HepG2 (cell line): ENCODE measurements around the gene SEMA5B. TPM values are rescaled to one million over a fixed set of nuclear protein-coding genes. Genes with fewer than 3 reads are reported as not detected.
A peak's percentile ranks its signal among the peaks of the same experiment; 100 is the strongest.

Experiments used
- EP300 ChIP-seq, 3 experiments: sonication (generic) in 1 of 3; formaldehyde crosslinking in 1 of 3; IDR thresholded peaks; 2 replicates each; pipeline versions ENCODE4 v1.5.1 to v1.6.1; 2011 to 2020; ENCODE audit warnings: low read depth in 2 of 3, low read length in 2 of 3, borderline replicate concordance in 1 of 3, improper control_type of control experiment in 1 of 3, mild to moderate bottlenecking in 1 of 3, missing genetic modification reagents in 1 of 3, moderate library complexity in 1 of 3
- ETS1 ChIP-seq: sonication (generic); formaldehyde crosslinking; IDR thresholded peaks from 2 replicates; pipeline ENCODE4 v1.4.0; 2020; ENCODE audit warnings: missing genetic modification reagents
- FOXM1 ChIP-seq: sonication (generic); formaldehyde crosslinking; IDR thresholded peaks from 2 replicates; pipeline ENCODE4 v1.5.0; 2020; ENCODE audit warnings: missing genetic modification reagents
- GATAD2A ChIP-seq: IDR thresholded peaks from 2 replicates; pipeline ENCODE4 v1.6.1; 2016
- MED13 ChIP-seq: sonication (generic); formaldehyde crosslinking; IDR thresholded peaks from 2 replicates; pipeline ENCODE4 v1.5.0; 2020; ENCODE audit warnings: missing genetic modification reagents
- MXI1 ChIP-seq: IDR thresholded peaks from 3 replicates; pipeline ENCODE4 v1.6.1; 2012; ENCODE audit warnings: low read depth, low read length, inconsistent platforms, borderline replicate concordance
- MZF1 ChIP-seq: sonication (generic); formaldehyde crosslinking; IDR thresholded peaks from 2 replicates; pipeline ENCODE4 v1.8.1; 2023; ENCODE audit warnings: mild to moderate bottlenecking, missing genetic modification reagents, borderline replicate concordance
- NAIF1 ChIP-seq: sonication (generic); formaldehyde crosslinking; IDR thresholded peaks from 2 replicates; pipeline ENCODE4 v1.5.0; 2020; ENCODE audit warnings: mild to moderate bottlenecking, missing genetic modification reagents, borderline replicate concordance
- NCOA1 ChIP-seq: sonication (generic); formaldehyde crosslinking; IDR thresholded peaks from 2 replicates; pipeline ENCODE4 v1.9.0; 2021; ENCODE audit warnings: missing genetic modification reagents
- NFIB ChIP-seq: sonication (generic); formaldehyde crosslinking; IDR thresholded peaks from 2 replicates; pipeline ENCODE4 v1.9.0; 2021; ENCODE audit warnings: missing genetic modification reagents, mild to moderate bottlenecking, borderline replicate concordance
- PLSCR1 ChIP-seq: sonication (generic); formaldehyde crosslinking; IDR thresholded peaks from 2 replicates; pipeline ENCODE4 v1.5.0; 2020; ENCODE audit warnings: missing genetic modification reagents, mild to moderate bottlenecking, borderline replicate concordance
- TCF7L2 ChIP-seq: IDR thresholded peaks from 2 replicates; pipeline ENCODE4 v1.6.1; 2011; ENCODE audit warnings: mild to moderate bottlenecking, low read depth, low read length, moderate library complexity
- TRIM24 ChIP-seq: sonication (generic); formaldehyde crosslinking; IDR thresholded peaks from 2 replicates; pipeline ENCODE4 v1.8.0; 2022; ENCODE audit warnings: mild to moderate bottlenecking, missing genetic modification reagents
- YEATS2 ChIP-seq: sonication (generic); formaldehyde crosslinking; IDR thresholded peaks from 2 replicates; pipeline ENCODE4 v1.4.0; 2020; ENCODE audit warnings: missing genetic modification reagents, borderline replicate concordance
- ZFP90 ChIP-seq: sonication (generic); formaldehyde crosslinking; IDR thresholded peaks from 2 replicates; pipeline ENCODE4 v1.8.0; 2022; ENCODE audit warnings: missing genetic modification reagents, mild to moderate bottlenecking, inconsistent platforms, borderline replicate concordance
- ZKSCAN5 ChIP-seq: sonication (generic); formaldehyde crosslinking; IDR thresholded peaks from 2 replicates; pipeline ENCODE4 v1.5.1; 2020; ENCODE audit warnings: mild to moderate bottlenecking, missing genetic modification reagents
- ZNF230 ChIP-seq: sonication (generic); formaldehyde crosslinking; IDR thresholded peaks from 2 replicates; pipeline ENCODE4 v1.4.0; 2020; ENCODE audit warnings: mild to moderate bottlenecking, missing genetic modification reagents
- ZNF256 ChIP-seq: sonication (generic); formaldehyde crosslinking; conservative IDR thresholded peaks from 2 replicates; pipeline ENCODE4 v1.4.0; 2020; ENCODE audit warnings: missing genetic modification reagents
- ZNF33A ChIP-seq: sonication (generic); formaldehyde crosslinking; IDR thresholded peaks from 2 replicates; pipeline ENCODE4 v1.5.1; 2020; ENCODE audit warnings: missing genetic modification reagents, mild to moderate bottlenecking, moderate library complexity, borderline replicate concordance
- ZNF670 ChIP-seq: sonication (generic); formaldehyde crosslinking; IDR thresholded peaks from 2 replicates; pipeline ENCODE4 v1.8.0; 2022; ENCODE audit warnings: mild to moderate bottlenecking, missing genetic modification reagents, borderline replicate concordance
- ZNF687 ChIP-seq: sonication (generic); formaldehyde crosslinking; IDR thresholded peaks from 2 replicates; pipeline ENCODE4 v1.5.1; 2020; ENCODE audit warnings: mild to moderate bottlenecking, missing genetic modification reagents, moderate library complexity
- ZSCAN30 ChIP-seq: sonication (generic); formaldehyde crosslinking; IDR thresholded peaks from 2 replicates; pipeline ENCODE4 v1.5.0; 2020; ENCODE audit warnings: mild to moderate bottlenecking, missing genetic modification reagents
- polyA plus RNA-seq, 8 experiments: library from polyadenylated mRNA; depleted of rRNA in 3 of 8; stranded (reverse) in 7 of 8; unstranded in 1 of 8; fragments of >200 nt; fragmentation: Illumina TruSeq in 4 of 8; extraction: Trizol in 4 of 8; gene quantifications; 2 replicates each; pipeline versions ENCODE4 v1.2.1 to v1.2.3, GENCODE V29; 2011 to 2016; ENCODE audit warnings: low read depth in 4 of 8, missing spikeins in 1 of 8, mixed read lengths in 1 of 8; ENCODE audit not compliant: insufficient read depth in 1 of 8
- total RNA-seq, 5 experiments: library from RNA; depleted of rRNA; stranded (reverse); fragments of >200 nt; fragmentation: Illumina TruSeq; extraction: Trizol; gene quantifications; 2 replicates each; pipeline ENCODE4 v1.2.3, GENCODE V29; 2016; ENCODE audit warnings: low read depth in 1 of 5

SEMA5B gene
- total and polyA plus RNA-seq, 2 of the 13 experiments (the other 11 are each of a cell fraction or from before 2014, with no cell fraction given): not detected

GRCh38 chr3:122893754-122894668 is 133.6 kb downstream of the SEMA5B start (continued):
- TF ChIP-seq EP300 (IDR thresholded peaks at IDR 0.05; ENCODE audit: low read depth in 2 of 2, low read length in 2 of 2) (peak in 1 of 2 experiments; percentile 89; a peak in 2 of 4 replicates), EP300 (CRISPR knock-in tag; IDR thresholded peaks at IDR 0.05; ENCODE audit: borderline replicate concordance) (peak; percentile 63), PLSCR1 (CRISPR knock-in tag) (no peak), ZFP90 (CRISPR knock-in tag) (0 out of 2 replicates have a peak, but pooled peaks have one; percentile 11), ZNF33A (CRISPR knock-in tag) (0 out of 2 replicates have a peak, but pooled peaks have one; percentile 26), ZSCAN30 (no peak), ZNF670 (CRISPR knock-in tag) (peak; percentile 26; the same call in 1 of the 2 replicates), ETS1 (CRISPR knock-in tag) (no peak), MZF1 (no peak), TRIM24 (CRISPR knock-in tag) (no peak), ZKSCAN5 (no peak), ZNF256 (no peak), GATAD2A (CRISPR knock-in tag) (peak; percentile 93), NFIB (CRISPR knock-in tag) (no peak), ZNF687 (CRISPR knock-in tag) (peak; percentile 71), NAIF1 (CRISPR knock-in tag) (0 out of 2 replicates have a peak, but pooled peaks have one; percentile 19), ZNF230 (CRISPR knock-in tag) (no peak), NCOA1 (0 out of 2 replicates have a peak, but pooled peaks have one; percentile 83), MXI1 (no peak), TCF7L2 (no peak), MED13 (CRISPR knock-in tag) (no peak), YEATS2 (peak; percentile 55; the same call in 1 of the 2 replicates), FOXM1 (CRISPR knock-in tag) (no peak)
